GM23338 (cell line): ENCODE data around the gene OTOGL. TPM values are rescaled to one million over a fixed set of nuclear protein-coding genes. Genes with fewer than 3 reads are reported as not detected.

Source experiments
- ATAC-seq: fragments of 200-7000 bp; cut with Tn5 transposase; 3 replicates; pipeline ENCODE4 v1.9.1; 2020
- DNase-seq: peaks from one replicate; pipeline ENCODE4 v3.0.0-alpha.2; 2015; ENCODE audit warnings: low spot score
- H2AFZ ChIP-seq: fragments of 200-600 bp; sonication (generic); 2 replicates; pipeline ENCODE4 v1.8.0; 2016; ENCODE audit warnings: antibody characterized with exemption, mild to moderate bottlenecking, moderate library complexity
- H3F3A ChIP-seq: fragments of 200-600 bp; sonication (generic); replicated peaks from 2 replicates; pipeline ENCODE4 v1.8.0; 2017; ENCODE audit warnings: antibody characterized with exemption, mixed run types, low read depth
- H3K27ac ChIP-seq: fragments of 200-600 bp; sonication (generic); 2 replicates; pipeline ENCODE4 v1.6.1; 2016; ENCODE audit warnings: low read depth
- H3K27me3 ChIP-seq: fragments of 200-600 bp; sonication (generic); 2 replicates; pipeline ENCODE4 v1.8.0; 2016; ENCODE audit warnings: mild to moderate bottlenecking, mixed run types, moderate library complexity; ENCODE audit not compliant: insufficient read depth
- H3K36me3 ChIP-seq: fragments of 200-600 bp; sonication (generic); 2 replicates; pipeline ENCODE4 v1.8.0; 2016; ENCODE audit warnings: mild to moderate bottlenecking; ENCODE audit not compliant: insufficient read depth
- H3K4me1 ChIP-seq: fragments of 200-600 bp; sonication (generic); 2 replicates; pipeline ENCODE4 v1.8.0; 2016; ENCODE audit warnings: mild to moderate bottlenecking, moderate library complexity; ENCODE audit not compliant: insufficient read depth
- H3K4me2 ChIP-seq: fragments of 200-600 bp; sonication (generic); 2 replicates; pipeline ENCODE4 v1.7.1; 2017; ENCODE audit warnings: mixed run types
- H3K4me3 ChIP-seq: fragments of 200-600 bp; sonication (generic); 2 replicates; pipeline ENCODE4 v1.6.1; 2016; ENCODE audit warnings: mixed run types
- H3K79me2 ChIP-seq: fragments of 200-600 bp; sonication (generic); replicated peaks from 2 replicates; pipeline ENCODE4 v1.8.0; 2017; ENCODE audit warnings: mild to moderate bottlenecking; ENCODE audit not compliant: insufficient read depth
- H3K9me2 ChIP-seq: fragments of 200-600 bp; sonication (generic); 2 replicates; pipeline ENCODE4 v1.8.0; 2017; ENCODE audit not compliant: insufficient read depth
- H4K20me1 ChIP-seq: fragments of 200-600 bp; sonication (generic); replicated peaks from 2 replicates; pipeline ENCODE4 v1.8.0; 2017; ENCODE audit warnings: mild to moderate bottlenecking; ENCODE audit not compliant: insufficient read depth
- H3K27ac Mint-ChIP-seq: 2 replicates; pipeline ENCODE4 v1.8.0; 2020; ENCODE audit warnings: inconsistent platforms, mild to moderate bottlenecking, moderate library complexity, mixed read lengths
- H3K27me3 Mint-ChIP-seq: 3 replicates; pipeline ENCODE4 v1.8.0; 2022; ENCODE audit warnings: low read depth, mild to moderate bottlenecking, moderate library complexity, mixed read lengths, inconsistent platforms; ENCODE audit not compliant: insufficient read depth, poor library complexity
- H3K36me3 Mint-ChIP-seq: 3 replicates; pipeline ENCODE4 v1.8.0; 2021; ENCODE audit warnings: low read depth, mild to moderate bottlenecking, inconsistent platforms, moderate library complexity, mixed read lengths
- H3K4me1 Mint-ChIP-seq: 3 replicates; pipeline ENCODE4 v1.8.0; 2020; ENCODE audit warnings: mild to moderate bottlenecking, inconsistent platforms, mixed read lengths
- H3K4me3 Mint-ChIP-seq: 3 replicates; pipeline ENCODE4 v1.8.0; 2021; ENCODE audit warnings: moderate library complexity, mild to moderate bottlenecking, inconsistent platforms, mixed read lengths
- H3K9me3 Mint-ChIP-seq: 3 replicates; pipeline ENCODE4 v1.8.0; 2020; ENCODE audit warnings: moderate library complexity, mild to moderate bottlenecking, inconsistent platforms, mixed read lengths
- CREB1 ChIP-seq: fragments of 250-450 bp; sonication (Bioruptor Pico); IDR thresholded peaks from 2 replicates; pipeline ENCODE4 v1.5.0; 2020; ENCODE audit warnings: low read depth, mild to moderate bottlenecking, moderate library complexity
- EZH2phosphoT487 ChIP-seq: fragments of 200-600 bp; sonication (generic); IDR thresholded peaks from one replicate; pipeline ENCODE4 v1.8.1; 2018; ENCODE audit warnings: antibody characterized with exemption; ENCODE audit not compliant: unreplicated experiment
- NANOG ChIP-seq: IDR thresholded peaks from 2 replicates; pipeline ENCODE4 v1.6.1; 2016; ENCODE audit warnings: antibody characterized with exemption, borderline replicate concordance
- POLR2AphosphoS5 ChIP-seq: IDR thresholded peaks from 2 replicates; pipeline ENCODE4 v1.6.1; 2016; ENCODE audit warnings: antibody characterized with exemption, low read depth
- REST ChIP-seq: IDR thresholded peaks from one replicate; pipeline ENCODE4 v1.6.1; 2018; ENCODE audit warnings: antibody characterized with exemption; ENCODE audit not compliant: unreplicated experiment
- ZNF114 ChIP-seq: fragments of 250-450 bp; sonication (Bioruptor Pico); IDR thresholded peaks from 2 replicates; pipeline ENCODE4 v1.5.0; 2020; ENCODE audit warnings: mild to moderate bottlenecking, moderate library complexity
- ZNF331 ChIP-seq: fragments of 250-450 bp; sonication (Bioruptor Pico); IDR thresholded peaks from 2 replicates; pipeline ENCODE4 v1.5.0; 2020; ENCODE audit warnings: low read depth, mild to moderate bottlenecking, moderate library complexity
- polyA plus RNA-seq: library from polyadenylated mRNA; unstranded; fragments of >200 nt; fragmentation: Nextera tagmentation; extraction: Ambion mirVana; gene quantifications from 2 replicates; pipeline ENCODE4 v1.2.1, GENCODE V29; 2016
- total RNA-seq: library from RNA; depleted of rRNA; stranded (reverse); fragments of >200 nt; shearing (Covaris generic); gene quantifications from 2 replicates; pipeline ENCODE4 v1.2.3, GENCODE V29; 2014
- TF ChIP-seq, protein P1 (sequence below): IDR thresholded peaks from 2 replicates; pipeline ENCODE4 v1.6.1; 2016; ENCODE audit warnings: antibody characterized with exemption
- TF ChIP-seq, protein P2 (sequence below): fragments of 250-450 bp; sonication (Bioruptor Pico); IDR thresholded peaks from 2 replicates; pipeline ENCODE4 v1.5.0; 2020; ENCODE audit warnings: mild to moderate bottlenecking, moderate library complexity

Gene OTOGL
- total and polyA plus RNA-seq, 2 experiments from 2014 or later: 0.36 to 0.66 TPM

DNA sequence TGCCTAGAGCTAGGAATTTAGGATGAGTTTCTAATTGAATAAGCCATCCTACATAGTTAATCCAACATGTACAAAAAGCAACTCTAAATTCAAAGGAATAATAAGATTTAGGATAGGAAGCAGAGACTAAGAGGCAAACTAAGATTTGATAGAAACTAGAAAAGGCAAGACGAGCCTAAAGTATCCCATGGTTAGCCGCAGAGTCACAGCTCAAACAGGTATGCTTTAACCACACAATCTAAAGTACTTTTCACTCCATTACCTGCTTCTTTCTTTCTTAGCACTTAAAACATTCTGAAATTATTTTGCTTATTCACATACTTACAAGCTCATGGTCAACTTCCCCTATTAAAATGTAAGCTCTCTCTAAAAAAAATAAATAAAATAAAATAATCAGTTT, 51.8 kb downstream of the OTOGL start:
- Mint-ChIP-seq H3K27me3 (no peaks in the 10 kb centered on the region), H3K36me3 (peaks cover 4% of the 10 kb centered on the region; the same call in 1 of the 3 replicates), H3K27ac (no peak overlapping the region), H3K4me3 (no peak overlapping the region), H3K9me3 (peaks cover 9% of the 10 kb centered on the region), H3K4me1 (peaks cover 10% of the 10 kb centered on the region)
- TF ChIP-seq POLR2AphosphoS5 (no peak), CREB1 (CRISPR knock-in tag) (no peak), NANOG (no peak)
- TF ChIP-seq, protein P1, sequence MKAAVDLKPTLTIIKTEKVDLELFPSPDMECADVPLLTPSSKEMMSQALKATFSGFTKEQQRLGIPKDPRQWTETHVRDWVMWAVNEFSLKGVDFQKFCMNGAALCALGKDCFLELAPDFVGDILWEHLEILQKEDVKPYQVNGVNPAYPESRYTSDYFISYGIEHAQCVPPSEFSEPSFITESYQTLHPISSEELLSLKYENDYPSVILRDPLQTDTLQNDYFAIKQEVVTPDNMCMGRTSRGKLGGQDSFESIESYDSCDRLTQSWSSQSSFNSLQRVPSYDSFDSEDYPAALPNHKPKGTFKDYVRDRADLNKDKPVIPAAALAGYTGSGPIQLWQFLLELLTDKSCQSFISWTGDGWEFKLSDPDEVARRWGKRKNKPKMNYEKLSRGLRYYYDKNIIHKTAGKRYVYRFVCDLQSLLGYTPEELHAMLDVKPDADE: no peak
- no peaks in the 10 kb centered on the region for H4K20me1 ChIP-seq
- no peaks in the 10 kb centered on the region for H3K27me3 ChIP-seq
- no peaks in the 10 kb centered on the region for H3K79me2 ChIP-seq
- no peak overlapping the region for H3K4me2 ChIP-seq
- H3K9me2 ChIP-seq: 0 out of 2 replicates have a peak, but pooled peaks cover 3% of the 10 kb centered on the region
- no peaks in the 10 kb centered on the region for H3F3A ChIP-seq
- no peak for ATAC-seq
- no peak for DNase-seq
- H3K36me3 ChIP-seq: no peaks in the 10 kb centered on the region
- no peak overlapping the region for H3K4me3 ChIP-seq
- H2AFZ ChIP-seq: no peak overlapping the region
- H3K27ac ChIP-seq: no peak overlapping the region
- peaks cover 8% of the 10 kb centered on the region; the same call in 1 of the 2 replicates for H3K4me1 ChIP-seq

DNA sequence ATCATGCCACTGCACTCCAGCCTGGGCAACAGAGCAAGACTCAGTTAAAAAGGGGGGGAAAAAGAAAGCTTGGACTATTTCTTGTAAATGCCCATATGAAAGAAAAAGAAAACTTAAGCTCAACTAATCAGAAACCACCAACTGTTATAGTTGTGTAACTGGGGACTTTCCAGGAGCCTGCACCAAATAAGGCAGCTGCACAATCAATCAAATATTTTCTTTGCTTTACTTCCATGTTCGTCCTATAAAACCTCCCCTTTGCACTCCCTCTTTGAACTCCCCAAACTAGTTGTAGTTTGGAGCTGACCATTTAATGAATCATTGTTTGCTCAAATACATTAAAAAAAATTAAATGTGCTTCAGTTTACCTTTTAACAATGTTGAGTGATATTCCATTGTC, 54.9 kb downstream of the OTOGL start:
- H3K27me3 Mint-ChIP-seq: no peaks in the 10 kb centered on the region
- no peaks in the 10 kb centered on the region for H3K79me2 ChIP-seq
- no peaks in the 10 kb centered on the region for H3K27me3 ChIP-seq
- no peak overlapping the region for H3K27ac ChIP-seq
- H3K36me3 ChIP-seq: no peaks in the 10 kb centered on the region
- H3K9me2 ChIP-seq: 0 out of 2 replicates have a peak, but pooled peaks cover 3% of the 10 kb centered on the region
- H3K4me2 ChIP-seq: no peak overlapping the region
- no peaks in the 10 kb centered on the region for H3K9me3 Mint-ChIP-seq
- no peaks in the 10 kb centered on the region for H3K36me3 Mint-ChIP-seq
- DNase-seq (no peak), ATAC-seq (no peak)
- peaks cover 10% of the 10 kb centered on the region for H3K4me1 Mint-ChIP-seq
- no peak overlapping the region for H3K4me3 Mint-ChIP-seq
- H3K27ac Mint-ChIP-seq: no peak overlapping the region
- no peak overlapping the region for H3K4me3 ChIP-seq
- H3K4me1 ChIP-seq: 0 out of 2 replicates have a peak, but pooled peaks cover 8% of the 10 kb centered on the region
- H3F3A ChIP-seq: no peaks in the 10 kb centered on the region
- H4K20me1 ChIP-seq: no peaks in the 10 kb centered on the region
- H2AFZ ChIP-seq: no peak overlapping the region
- no peak for TF ChIP-seq ZNF114 (CRISPR knock-in tag)
- no peak for TF ChIP-seq REST
- TF ChIP-seq, protein P1: no peak
- TF ChIP-seq NANOG: no peak
- TF ChIP-seq POLR2AphosphoS5: no peak
- TF ChIP-seq EZH2phosphoT487: no peak
- TF ChIP-seq ZNF331 (CRISPR knock-in tag): no peak
- TF ChIP-seq CREB1 (CRISPR knock-in tag): no peak
- TF ChIP-seq, protein P2, sequence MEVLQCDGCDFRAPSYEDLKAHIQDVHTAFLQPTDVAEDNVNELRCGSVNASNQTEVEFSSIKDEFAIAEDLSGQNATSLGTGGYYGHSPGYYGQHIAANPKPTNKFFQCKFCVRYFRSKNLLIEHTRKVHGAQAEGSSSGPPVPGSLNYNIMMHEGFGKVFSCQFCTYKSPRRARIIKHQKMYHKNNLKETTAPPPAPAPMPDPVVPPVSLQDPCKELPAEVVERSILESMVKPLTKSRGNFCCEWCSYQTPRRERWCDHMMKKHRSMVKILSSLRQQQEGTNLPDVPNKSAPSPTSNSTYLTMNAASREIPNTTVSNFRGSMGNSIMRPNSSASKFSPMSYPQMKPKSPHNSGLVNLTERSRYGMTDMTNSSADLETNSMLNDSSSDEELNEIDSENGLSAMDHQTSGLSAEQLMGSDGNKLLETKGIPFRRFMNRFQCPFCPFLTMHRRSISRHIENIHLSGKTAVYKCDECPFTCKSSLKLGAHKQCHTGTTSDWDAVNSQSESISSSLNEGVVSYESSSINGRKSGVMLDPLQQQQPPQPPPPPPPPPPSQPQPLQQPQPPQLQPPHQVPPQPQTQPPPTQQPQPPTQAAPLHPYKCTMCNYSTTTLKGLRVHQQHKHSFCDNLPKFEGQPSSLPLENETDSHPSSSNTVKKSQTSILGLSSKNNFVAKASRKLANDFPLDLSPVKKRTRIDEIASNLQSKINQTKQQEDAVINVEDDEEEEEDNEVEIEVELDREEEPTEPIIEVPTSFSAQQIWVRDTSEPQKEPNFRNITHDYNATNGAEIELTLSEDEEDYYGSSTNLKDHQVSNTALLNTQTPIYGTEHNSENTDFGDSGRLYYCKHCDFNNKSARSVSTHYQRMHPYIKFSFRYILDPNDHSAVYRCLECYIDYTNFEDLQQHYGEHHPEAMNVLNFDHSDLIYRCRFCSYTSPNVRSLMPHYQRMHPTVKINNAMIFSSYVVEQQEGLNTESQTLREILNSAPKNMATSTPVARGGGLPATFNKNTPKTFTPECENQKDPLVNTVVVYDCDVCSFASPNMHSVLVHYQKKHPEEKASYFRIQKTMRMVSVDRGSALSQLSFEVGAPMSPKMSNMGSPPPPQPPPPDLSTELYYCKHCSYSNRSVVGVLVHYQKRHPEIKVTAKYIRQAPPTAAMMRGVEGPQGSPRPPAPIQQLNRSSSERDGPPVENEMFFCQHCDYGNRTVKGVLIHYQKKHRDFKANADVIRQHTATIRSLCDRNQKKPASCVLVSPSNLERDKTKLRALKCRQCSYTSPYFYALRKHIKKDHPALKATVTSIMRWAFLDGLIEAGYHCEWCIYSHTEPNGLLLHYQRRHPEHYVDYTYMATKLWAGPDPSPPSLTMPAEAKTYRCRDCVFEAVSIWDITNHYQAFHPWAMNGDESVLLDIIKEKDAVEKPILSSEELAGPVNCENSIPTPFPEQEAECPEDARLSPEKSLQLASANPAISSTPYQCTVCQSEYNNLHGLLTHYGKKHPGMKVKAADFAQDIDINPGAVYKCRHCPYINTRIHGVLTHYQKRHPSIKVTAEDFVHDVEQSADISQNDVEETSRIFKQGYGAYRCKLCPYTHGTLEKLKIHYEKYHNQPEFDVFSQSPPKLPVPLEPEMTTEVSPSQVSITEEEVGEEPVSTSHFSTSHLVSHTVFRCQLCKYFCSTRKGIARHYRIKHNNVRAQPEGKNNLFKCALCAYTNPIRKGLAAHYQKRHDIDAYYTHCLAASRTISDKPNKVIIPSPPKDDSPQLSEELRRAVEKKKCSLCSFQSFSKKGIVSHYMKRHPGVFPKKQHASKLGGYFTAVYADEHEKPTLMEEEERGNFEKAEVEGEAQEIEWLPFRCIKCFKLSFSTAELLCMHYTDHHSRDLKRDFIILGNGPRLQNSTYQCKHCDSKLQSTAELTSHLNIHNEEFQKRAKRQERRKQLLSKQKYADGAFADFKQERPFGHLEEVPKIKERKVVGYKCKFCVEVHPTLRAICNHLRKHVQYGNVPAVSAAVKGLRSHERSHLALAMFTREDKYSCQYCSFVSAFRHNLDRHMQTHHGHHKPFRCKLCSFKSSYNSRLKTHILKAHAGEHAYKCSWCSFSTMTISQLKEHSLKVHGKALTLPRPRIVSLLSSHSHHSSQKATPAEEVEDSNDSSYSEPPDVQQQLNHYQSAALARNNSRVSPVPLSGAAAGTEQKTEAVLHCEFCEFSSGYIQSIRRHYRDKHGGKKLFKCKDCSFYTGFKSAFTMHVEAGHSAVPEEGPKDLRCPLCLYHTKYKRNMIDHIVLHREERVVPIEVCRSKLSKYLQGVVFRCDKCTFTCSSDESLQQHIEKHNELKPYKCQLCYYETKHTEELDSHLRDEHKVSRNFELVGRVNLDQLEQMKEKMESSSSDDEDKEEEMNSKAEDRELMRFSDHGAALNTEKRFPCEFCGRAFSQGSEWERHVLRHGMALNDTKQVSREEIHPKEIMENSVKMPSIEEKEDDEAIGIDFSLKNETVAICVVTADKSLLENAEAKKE (CRISPR knock-in tag): no peak
